ENCODE results near the gene WWOX.

- no peak for TF ChIP-seq POLR2AphosphoS5 (IDR thresholded peaks at IDR 0.05; ENCODE audit: low read depth, low read length)
- TF ChIP-seq TAF1 (IDR thresholded peaks at IDR 0.05; ENCODE audit: borderline replicate concordance, insufficient read depth, low read length) = no peak
Measured at GRCh38 chr16:79158337-79158736, 1058.9 kb downstream of the WWOX start.
